ENCODE data around the gene FOXL1. TPM values are rescaled to one million over a fixed set of nuclear protein-coding genes. Genes with fewer than 3 reads are reported as not detected.
A peak's percentile ranks its signal among the peaks of the same experiment; 100 is the strongest.

The FOXL1 gene
- 9.3 TPM for total RNA-seq (2021; ENCODE audit: unreplicated experiment)
- polyA plus RNA-seq (2012; ENCODE audit: insufficient read length), result 22.1 TPM
- percentile 71 among the genes with signal in this experiment for Bru-seq, nascent RNA
- BruChase-seq, experiment 1, labeled RNA remaining after a 2-hour chase, result percentile 87 among the genes with signal in this experiment
- BruChase-seq, experiment 2, labeled RNA remaining after a 6-hour chase, result percentile 77 among the genes with signal in this experiment
- long read RNA-seq, transcript FOXL1-201 (1 exons, 3,655 nt), result major isoform, 19 of 20 reads
- long read RNA-seq, partial matches to known transcripts, result 0 of 20 reads
- long read RNA-seq, other reads (novel, unspliced or antisense), result 1 of 20 reads

GRCh38 chr16:86578061-86578599 lies at the start of gene FOXL1:
TSS of gene FOXL1 (plus strand) at chr16:86578549. CDS start at chr16:86578724, 175 bp downstream.
- BruUV-seq (replicated peaks), result no TSS peak
- no peaks in the 10 kb centered on the region for H3K27me3 ChIP-seq (ENCODE audit: control insufficient read depth, insufficient read depth, low read length)
- TF ChIP-seq SIN3A (IDR thresholded peaks at IDR 0.05; ENCODE audit: borderline replicate concordance, insufficient read depth, low read depth, low read length) (no peak), POLR2AphosphoS5 (IDR thresholded peaks at IDR 0.05; ENCODE audit: low read depth, low read length) (no peak; the same call in 1 of the 2 replicates), TCF7L2 (IDR thresholded peaks at IDR 0.05; ENCODE audit: low read depth, low read length) (no peak), REST (IDR thresholded peaks at IDR 0.05; ENCODE audit: insufficient read depth in 1 of 2, low read depth in 2 of 2, low read length in 1 of 2) (no peak), CTCF (IDR thresholded peaks at IDR 0.05) (no peak)
- intact Hi-C loops (cut with micrococcal nuclease; ENCODE audit: unreplicated experiment) (no loop called here), in situ Hi-C loops (cut with HindIII; ENCODE audit: low pct_unique_long_range_greater_than_20kb, low sequenced_read_pairs) (no loop called here)
- ATAC-seq, result peak; percentile 40
- peak within 1 kb of the TSS; percentile 97 for H3K27ac ChIP-seq (ENCODE audit: low read length)
- ChIA-PET CTCF (no interaction called here), POLR2A (interaction anchor here (1.0 kb wide), 1 partner anchor 481 kb away, joined by 3 read pairs; no protein-coding TSS in a partner anchor)
- no peak for DNase-seq (ENCODE audit: low read depth, low spot score)
- no peaks in the 10 kb centered on the region for H3K36me3 ChIP-seq (ENCODE audit: control insufficient read depth, insufficient read depth, low read length)
- H3K4me1 ChIP-seq (ENCODE audit: control insufficient read depth, insufficient read depth, low read length), result peaks cover 47% of the 10 kb centered on the region
- no peaks in the 10 kb centered on the region for H3K9me3 ChIP-seq (ENCODE audit: control insufficient read depth, insufficient read depth, low read depth, low read length)
- H3K4me3 ChIP-seq (ENCODE audit: low read depth in 2 of 2, low read length in 2 of 2), result peak within 1 kb of the TSS; percentile 56 to 73

- Histone ChIP-seq H3K4me1 (ENCODE audit: control insufficient read depth, insufficient read depth, low read length) (no peaks in the 10 kb centered on the region), H3K27ac (ENCODE audit: low read length) (no peak overlapping the region), H3K9me3 (ENCODE audit: control insufficient read depth, insufficient read depth, low read depth, low read length) (no peaks in the 10 kb centered on the region), H3K36me3 (ENCODE audit: control insufficient read depth, insufficient read depth, low read length) (no peaks in the 10 kb centered on the region), H3K27me3 (ENCODE audit: control insufficient read depth, insufficient read depth, low read length) (no peaks in the 10 kb centered on the region), H3K4me3 (ENCODE audit: low read depth in 2 of 2, low read length in 2 of 2) (no peak overlapping the region)
- intact Hi-C loops (cut with micrococcal nuclease; ENCODE audit: unreplicated experiment) (no loop called here), in situ Hi-C loops (cut with HindIII; ENCODE audit: low pct_unique_long_range_greater_than_20kb, low sequenced_read_pairs) (no loop called here)
- no peak for TF ChIP-seq REST (IDR thresholded peaks at IDR 0.05; ENCODE audit: insufficient read depth in 1 of 2, low read depth in 2 of 2, low read length in 1 of 2)
- TF ChIP-seq TCF7L2 (IDR thresholded peaks at IDR 0.05; ENCODE audit: low read depth, low read length), result no peak
- TF ChIP-seq POLR2AphosphoS5 (IDR thresholded peaks at IDR 0.05; ENCODE audit: low read depth, low read length), result no peak
- TF ChIP-seq SIN3A (IDR thresholded peaks at IDR 0.05; ENCODE audit: borderline replicate concordance, insufficient read depth, low read depth, low read length), result no peak
- no peak for TF ChIP-seq CTCF (IDR thresholded peaks at IDR 0.05)
- no peak for DNase-seq (ENCODE audit: low read depth, low spot score)
- no TSS peak for BruUV-seq (replicated peaks)
- no peak for ATAC-seq
- ChIA-PET CTCF (no interaction called here), POLR2A (no interaction called here)
Measured at GRCh38 chr16:86529160-86529559, 49.2 kb upstream of the FOXL1 start.
